LNCAP (cell line): ENCODE results near the gene RSPH4A.

Source experiments
- TF ChIP-seq, protein P1 (sequence below): fragments of 450-650 bp; IDR thresholded peaks from 2 replicates; pipeline ENCODE4 v1.5.1; 2017; ENCODE audit warnings: mild to moderate bottlenecking

Gene RSPH4A

DNA sequence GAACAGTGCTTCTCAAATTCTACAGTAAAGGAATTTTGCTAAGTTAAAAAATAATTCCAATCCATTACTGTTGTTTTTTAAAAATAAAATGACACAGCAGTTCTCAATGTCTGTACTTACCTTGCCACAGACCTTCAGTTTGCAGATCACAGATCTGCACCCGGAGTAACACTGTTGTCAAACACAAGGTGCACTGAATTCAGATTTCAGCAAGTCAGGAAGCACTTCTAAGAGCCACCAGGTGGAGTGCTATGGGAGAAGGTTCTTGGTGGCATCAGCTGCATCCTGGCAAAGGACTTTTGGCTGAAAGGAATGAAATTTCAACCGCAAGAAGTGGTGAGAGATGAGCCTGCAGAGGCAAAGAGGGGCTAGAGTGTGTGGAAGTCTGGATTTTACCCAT lies 17.4 kb downstream of the RSPH4A start:
- TF ChIP-seq, protein P1, sequence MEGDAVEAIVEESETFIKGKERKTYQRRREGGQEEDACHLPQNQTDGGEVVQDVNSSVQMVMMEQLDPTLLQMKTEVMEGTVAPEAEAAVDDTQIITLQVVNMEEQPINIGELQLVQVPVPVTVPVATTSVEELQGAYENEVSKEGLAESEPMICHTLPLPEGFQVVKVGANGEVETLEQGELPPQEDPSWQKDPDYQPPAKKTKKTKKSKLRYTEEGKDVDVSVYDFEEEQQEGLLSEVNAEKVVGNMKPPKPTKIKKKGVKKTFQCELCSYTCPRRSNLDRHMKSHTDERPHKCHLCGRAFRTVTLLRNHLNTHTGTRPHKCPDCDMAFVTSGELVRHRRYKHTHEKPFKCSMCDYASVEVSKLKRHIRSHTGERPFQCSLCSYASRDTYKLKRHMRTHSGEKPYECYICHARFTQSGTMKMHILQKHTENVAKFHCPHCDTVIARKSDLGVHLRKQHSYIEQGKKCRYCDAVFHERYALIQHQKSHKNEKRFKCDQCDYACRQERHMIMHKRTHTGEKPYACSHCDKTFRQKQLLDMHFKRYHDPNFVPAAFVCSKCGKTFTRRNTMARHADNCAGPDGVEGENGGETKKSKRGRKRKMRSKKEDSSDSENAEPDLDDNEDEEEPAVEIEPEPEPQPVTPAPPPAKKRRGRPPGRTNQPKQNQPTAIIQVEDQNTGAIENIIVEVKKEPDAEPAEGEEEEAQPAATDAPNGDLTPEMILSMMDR, result no peak; the same call in none of the 2 replicates

DNA sequence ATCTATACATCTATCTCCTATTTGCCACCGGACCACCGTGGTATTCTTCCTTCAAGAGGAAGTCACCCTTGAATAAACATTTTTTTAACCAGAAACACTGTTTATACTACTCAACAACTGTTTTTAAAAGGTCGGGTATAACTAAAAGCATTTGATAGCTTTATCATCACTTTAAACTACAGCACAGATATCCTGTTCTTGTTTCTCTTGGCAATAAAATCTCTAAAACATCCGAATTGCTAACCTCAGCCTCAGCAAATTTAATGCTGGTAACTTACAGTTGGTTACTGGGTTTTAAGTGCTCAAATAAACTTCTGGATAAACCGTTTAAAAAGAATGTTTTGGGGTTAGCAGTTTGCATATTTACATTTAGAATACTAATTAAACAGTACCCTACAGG lies 31.9 kb downstream of the RSPH4A start:
- TF ChIP-seq, protein P1, result no peak

DNA sequence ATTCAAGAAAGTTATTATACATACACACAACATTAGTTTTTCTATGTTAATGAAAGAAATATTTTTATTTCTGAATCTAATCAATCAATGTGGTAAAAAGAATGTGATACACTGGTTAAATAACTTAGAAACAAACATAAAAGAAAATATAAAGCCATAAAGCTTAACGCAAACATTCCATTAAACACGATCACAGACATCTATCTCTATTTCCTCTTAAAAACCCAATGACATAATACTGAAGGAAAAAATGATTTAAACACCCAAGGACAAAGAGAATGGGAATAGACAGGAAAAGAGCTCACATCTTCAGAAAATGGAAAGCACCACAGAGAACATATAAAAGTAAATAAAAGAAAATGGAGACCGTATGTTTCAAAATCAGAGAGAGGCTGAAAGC lies 32.9 kb downstream of the RSPH4A start:
- TF ChIP-seq, protein P1, result no peak

DNA sequence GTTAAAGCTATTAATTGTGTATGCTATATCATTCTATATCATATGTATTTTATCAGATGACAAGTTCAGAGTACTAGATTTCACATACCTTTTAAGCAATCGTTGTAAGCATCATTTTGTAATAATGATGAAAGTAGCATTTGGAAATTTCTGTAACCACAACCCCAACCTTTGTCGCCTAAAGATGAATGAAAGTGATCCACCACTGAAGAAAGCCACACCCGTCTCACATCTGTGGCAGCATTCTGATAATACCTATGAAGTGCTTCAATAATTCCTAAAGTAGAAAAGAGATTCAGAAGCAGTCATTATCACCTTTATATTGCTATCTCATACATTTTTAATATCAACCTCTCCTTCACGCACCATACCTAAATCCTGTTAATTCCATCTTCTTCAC lies 35.6 kb downstream of the RSPH4A start:
- TF ChIP-seq, protein P1, result no peak

DNA sequence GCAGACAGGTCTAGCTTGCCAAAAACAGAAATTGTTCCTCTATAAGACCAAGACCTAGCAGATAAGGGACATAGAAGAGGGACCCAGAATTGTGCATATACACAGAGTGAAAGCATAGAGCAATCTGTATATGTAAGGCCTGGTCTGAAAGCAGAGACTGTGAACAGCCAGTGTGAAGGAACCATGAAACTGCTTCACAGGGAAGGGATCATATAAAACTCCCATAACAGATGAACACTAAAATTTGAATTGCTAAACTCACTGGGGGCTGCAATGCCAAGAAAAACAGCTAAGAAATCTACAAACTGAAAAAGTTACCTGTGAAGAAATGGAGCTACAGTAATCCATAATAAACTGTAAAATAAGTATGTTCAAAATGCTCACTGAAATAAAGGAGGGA lies 45.3 kb downstream of the RSPH4A start:
- TF ChIP-seq, protein P1, result no peak

DNA sequence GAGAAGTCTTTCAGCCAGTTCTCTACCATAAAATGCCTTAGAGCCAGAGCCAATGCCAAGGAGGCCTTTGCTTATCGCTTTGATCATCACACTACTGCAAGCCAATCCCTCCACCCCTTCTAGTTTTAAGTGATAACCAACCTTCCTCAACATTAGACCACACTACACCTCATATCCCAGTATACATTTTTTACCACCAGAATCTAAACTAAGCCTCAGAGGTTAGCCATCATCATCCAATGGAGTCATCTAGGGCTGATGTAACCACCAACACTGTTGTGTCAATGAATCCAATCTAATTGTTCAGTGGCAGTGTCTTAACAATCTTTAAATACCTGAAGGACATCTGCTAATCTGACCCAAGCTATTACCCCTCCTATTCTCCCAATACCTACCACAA lies 45.9 kb downstream of the RSPH4A start:
- TF ChIP-seq, protein P1, result no peak

DNA sequence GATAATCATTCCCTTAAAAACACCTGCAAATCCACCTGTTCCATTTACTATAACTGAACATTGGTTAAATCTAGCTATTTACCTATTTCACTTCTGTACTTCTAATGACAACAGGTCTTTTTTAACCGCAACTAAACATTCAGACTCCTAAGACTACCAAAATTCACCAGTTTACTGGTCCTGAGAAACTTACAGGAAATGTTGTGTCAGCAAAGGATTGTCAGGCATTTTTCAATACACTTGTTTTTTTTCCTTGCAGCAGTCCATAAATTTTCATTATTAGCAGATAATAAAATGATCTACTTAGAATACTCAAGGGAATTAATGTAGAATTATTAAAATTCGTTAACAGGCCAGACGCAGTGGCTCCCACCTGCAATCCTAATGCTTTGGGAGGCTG lies 47.0 kb downstream of the RSPH4A start:
- TF ChIP-seq, protein P1, result no peak

DNA sequence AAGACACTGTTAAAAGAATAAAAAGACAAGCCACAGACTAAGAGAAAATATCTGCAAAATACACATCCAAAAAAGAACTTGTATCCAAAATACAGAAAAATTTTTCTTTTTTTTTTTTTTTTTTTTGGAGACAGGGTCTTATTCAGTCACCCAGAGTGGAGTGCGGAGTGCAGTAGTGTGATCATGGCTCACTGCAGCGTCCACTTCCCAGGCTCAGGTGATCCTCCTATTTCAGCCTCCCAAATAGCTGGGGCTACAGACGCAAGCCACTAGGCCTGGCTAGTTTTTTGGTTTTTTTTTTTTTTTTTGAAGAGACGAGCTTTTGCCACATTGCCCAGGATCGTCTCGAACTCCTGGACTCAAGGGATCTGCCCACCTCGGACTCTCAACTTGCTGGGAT lies 49.2 kb downstream of the RSPH4A start:
- TF ChIP-seq, protein P1, result no peak
